Smooth muscle cell of the brain vasculature (primary cell): ENCODE results near the gene BHLHA9.
"Not testable (repeated sequence)": the region's sequence is repeated elsewhere in the genome, so short reads cannot be mapped to it uniquely, and the experiment has no call there.

Experiments used
- DNase-seq: peaks from one replicate; pipeline ENCODE4 v3.0.0-alpha.2; 2012; ENCODE audit warnings: low read depth, low spot score

The BHLHA9 gene

GRCh38 chr17:1270210-1271029 is at the start of gene BHLHA9:
TSS of gene BHLHA9 (plus strand) at chr17:1270444. CDS start at chr17:1270564, 120 bp downstream.
- no peak for DNase-seq

DNA sequence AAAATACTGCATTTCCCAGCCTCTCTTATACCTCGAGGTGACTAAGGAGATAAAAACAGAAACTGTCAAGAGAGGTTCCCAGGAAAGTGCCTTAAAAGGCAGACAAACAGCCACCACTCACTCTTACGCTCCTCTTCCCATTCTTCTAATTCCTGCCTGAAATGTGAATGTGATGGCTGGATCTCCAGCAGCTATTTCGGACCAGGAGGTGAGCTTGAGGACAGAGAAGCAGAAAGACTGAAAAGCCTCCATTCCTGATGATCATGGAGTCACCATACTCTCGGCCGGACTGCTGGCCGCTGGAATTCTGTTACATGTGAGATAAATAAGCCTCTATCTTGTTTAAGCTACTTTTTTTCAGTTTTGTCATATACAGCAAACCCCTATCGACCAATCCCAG is 49.0 kb upstream of the BHLHA9 start:
- no peak for DNase-seq

DNA sequence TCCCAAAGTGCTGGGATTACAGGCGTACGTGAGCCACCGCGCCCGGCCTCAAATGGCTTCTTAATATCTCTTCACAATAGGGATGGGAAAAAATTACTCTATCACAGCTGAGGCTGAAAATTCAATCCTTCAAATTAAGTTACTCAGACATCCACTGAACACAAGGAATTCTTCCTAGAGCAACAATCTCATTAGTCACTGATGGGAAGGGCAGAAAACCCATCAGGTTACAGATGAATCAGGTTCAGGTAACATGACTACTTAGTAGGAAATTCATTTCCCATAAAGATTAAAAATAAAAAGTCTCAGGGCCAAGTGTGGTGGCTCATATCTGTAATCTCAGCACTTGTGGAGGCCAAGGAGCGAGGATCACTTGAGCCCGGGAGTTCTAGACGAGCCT is 47.9 kb upstream of the BHLHA9 start:
- DNase-seq, result no peak

- DNase-seq, result no peak
Measured at GRCh38 chr17:1223662-1224061, 46.6 kb upstream of the BHLHA9 start.

DNA sequence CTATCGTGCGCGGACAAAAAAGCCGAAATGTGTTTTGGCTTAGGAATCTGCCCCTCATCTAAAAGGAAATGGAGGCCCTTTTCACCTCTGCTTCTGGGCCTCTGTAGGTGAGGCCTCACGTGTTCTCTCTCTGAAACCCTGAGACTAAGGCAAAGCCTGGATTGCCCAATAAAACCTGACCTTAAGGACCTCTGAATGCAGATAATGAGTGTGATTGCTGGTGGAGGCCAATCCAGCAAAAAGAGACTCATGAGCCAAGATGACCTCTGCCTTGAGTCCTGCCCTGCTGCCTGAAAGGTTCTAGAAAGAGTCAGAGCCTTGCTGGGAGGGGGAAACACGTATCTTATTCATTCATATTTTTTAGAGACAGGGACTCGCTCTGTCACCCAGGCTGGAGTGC is 45.9 kb upstream of the BHLHA9 start:
- DNase-seq, result no peak

DNA sequence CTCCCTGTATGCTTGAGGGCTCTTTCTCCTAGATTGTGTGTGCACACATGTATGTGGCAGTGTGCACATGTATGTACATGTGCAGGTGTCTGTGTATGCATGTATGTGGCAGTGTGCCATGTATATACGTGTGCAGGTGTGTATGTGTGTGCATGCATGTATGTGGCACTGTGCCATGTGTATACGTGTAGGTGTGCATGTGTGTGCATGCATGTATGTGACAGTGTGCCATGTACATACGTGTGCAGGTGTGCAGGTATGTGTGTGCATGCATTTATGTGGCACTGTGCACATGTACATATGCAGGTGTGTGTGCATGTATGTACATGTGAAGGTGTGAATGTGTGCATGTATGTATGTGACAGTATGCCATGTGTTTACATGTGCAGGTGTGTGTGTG is 43.9 kb upstream of the BHLHA9 start:
- DNase-seq, result no peak

DNA sequence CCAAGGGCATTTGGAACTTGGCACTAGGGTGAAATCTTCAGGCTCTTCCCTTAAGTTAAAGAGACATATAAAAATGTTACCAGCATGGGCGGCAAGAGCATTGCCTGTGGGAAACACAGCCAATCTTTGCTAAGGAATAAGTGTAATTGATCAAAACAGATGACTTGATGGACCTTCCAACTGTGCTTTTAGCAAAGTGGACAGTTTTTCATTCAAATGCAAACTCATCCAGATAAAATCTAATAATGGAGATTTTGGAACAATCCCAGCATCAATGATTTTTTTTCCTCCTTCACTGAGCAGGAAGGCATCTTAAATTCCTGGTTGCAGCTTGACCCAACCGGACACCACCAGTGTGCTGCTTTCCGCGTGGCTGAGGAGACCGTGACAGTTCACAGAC is 42.9 kb upstream of the BHLHA9 start:
- DNase-seq, result no peak

DNA sequence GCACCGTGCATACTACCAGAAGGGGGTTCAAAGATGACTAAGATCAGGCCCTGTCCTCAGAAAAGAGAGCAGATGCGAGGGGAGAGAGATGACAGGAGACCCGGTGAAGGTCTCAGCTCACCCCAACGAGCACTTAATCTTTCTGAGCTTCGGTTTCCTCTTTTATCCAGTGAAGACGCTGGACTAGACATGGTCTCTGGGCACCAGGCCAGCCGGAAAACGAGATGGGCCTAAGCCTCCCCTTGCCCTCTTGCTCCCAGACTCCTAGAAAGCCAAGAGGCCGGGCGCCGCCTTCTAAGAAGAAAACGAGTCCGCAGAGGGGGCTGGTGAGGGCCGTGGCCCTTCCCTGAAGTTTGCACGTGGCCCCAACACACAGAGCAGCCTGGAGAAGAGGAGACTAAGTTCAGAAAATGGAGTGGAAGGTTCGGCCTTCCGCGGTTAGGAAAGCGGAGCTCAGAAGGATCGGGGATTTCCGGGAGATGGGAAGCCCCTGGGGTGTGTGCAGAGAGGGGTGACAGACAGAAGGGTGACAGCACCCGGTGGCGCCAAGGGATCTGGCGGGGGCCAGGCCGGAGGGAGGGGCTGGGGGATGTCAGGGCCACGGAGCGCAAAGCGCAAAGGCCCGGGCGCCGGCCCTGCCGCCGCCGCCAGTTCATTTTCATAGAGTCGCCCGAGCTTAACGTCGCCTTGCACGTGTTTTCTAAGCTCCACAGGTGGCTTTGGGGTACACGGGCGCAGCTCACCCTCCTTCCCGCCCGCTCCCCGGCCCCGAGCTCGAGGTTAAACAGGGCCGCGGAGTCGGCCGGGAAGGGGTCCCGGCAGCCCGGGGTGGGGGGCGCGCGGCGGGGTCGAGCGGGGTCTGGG is 42.1 kb upstream of the BHLHA9 start:
- no peak for DNase-seq

- DNase-seq, result no peak
Measured at GRCh38 chr17:1228781-1229348, 41.4 kb upstream of the BHLHA9 start.

- no peak for DNase-seq
Measured at GRCh38 chr17:1229349-1229899, 40.8 kb upstream of the BHLHA9 start.

DNA sequence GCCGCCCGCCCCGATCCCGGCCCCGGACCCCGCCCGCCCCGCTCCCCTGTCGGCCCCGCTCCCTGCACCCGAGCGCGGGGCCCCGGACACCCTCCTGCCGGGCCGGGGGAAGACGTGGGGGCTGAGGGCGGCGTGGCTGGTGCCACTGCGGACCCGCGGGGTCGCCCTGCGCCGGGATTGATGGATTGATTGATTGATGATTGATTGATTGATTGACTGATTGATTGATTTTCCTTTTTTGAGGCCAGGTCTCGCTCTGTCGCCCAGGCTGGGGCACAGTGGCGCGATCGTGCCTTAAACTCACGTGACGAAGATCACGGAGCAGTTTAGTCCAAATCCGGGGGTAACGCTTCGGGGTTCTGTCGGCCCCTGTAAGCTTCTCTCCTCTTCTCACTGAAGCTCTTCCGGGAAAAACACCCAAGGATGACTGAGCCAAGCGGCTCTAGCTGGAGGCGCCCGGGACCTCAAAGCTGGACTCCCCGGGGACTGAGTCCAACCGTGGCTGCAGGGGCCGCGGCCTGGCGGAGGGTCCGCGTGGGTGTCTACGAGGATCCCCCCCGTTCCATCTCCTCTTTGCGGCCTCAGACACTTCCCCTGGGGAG is 40.2 kb upstream of the BHLHA9 start:
- DNase-seq, result no peak

DNA sequence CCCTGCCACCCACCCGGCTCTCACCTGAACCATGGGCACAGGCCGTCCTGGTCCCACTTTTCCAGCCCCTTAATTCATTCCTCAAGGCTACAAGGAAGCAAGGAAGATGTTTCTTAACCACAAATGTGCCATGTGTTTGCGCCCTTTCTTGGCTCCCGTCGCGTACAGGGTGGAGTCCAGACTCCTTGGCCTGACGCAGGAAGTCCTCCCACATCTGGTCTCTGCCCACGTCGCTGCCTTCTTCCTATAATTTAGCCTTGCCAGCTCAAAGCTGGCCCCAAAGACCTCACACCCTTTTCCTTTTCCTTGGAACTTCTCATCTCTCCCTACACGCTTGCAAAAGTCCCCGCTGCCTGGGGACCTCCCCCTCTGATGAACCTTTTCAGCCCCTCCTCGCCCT is 38.8 kb upstream of the BHLHA9 start:
- no peak for DNase-seq

GRCh38 chr17:1232331-1232730 is 37.9 kb upstream of the BHLHA9 start:
- DNase-seq, result no peak

DNA sequence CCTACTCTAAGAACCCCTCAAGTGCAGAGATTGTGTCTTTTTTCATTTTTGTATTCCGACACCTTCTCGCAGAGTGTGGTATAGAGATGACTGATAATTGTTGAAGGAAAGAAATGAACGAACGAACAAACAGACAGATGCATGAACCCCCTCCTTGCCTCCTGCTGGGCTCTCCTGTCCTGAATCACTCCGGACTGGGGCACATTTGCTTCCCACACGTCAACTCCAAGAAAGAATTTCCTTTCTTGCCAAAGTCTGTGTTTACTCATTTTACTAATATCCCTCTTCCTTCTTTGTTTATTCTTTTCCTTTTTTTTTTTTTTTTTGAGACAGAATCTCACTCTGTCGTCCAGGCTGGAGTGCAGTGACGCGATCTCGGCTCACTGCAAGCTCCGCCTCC is 37.5 kb upstream of the BHLHA9 start:
- no peak for DNase-seq

DNA sequence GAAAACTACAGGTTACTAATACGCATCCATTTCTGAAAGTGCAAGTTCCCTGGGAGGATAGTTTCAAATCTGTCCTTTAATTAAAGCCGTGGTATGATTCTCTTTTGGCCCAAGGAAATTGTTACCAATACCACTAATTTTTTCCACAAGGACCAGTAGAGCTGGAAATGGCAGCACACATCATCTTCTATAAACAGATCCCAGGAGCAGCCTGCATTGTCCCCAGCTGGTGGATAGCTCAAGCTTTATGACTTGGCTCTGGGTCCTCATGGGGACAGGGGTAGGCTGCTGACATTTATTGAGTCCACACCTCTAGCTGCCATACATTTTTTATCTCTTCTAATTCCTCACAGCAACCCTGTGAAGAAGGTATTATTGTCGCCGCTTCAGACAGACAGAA is 35.8 kb upstream of the BHLHA9 start:
- no peak for DNase-seq

- no peak for DNase-seq
Measured at GRCh38 chr17:1237471-1237870, 32.8 kb upstream of the BHLHA9 start.

GRCh38 chr17:1239210-1239609 is 31.0 kb upstream of the BHLHA9 start:
- DNase-seq, result no peak

GRCh38 chr17:1240426-1240825 is 29.8 kb upstream of the BHLHA9 start:
- DNase-seq, result not testable (repeated sequence)

GRCh38 chr17:1241929-1242328 is 28.3 kb upstream of the BHLHA9 start:
- no peak for DNase-seq

- no peak for DNase-seq
Measured at GRCh38 chr17:1244606-1245012, 25.6 kb upstream of the BHLHA9 start.

DNA sequence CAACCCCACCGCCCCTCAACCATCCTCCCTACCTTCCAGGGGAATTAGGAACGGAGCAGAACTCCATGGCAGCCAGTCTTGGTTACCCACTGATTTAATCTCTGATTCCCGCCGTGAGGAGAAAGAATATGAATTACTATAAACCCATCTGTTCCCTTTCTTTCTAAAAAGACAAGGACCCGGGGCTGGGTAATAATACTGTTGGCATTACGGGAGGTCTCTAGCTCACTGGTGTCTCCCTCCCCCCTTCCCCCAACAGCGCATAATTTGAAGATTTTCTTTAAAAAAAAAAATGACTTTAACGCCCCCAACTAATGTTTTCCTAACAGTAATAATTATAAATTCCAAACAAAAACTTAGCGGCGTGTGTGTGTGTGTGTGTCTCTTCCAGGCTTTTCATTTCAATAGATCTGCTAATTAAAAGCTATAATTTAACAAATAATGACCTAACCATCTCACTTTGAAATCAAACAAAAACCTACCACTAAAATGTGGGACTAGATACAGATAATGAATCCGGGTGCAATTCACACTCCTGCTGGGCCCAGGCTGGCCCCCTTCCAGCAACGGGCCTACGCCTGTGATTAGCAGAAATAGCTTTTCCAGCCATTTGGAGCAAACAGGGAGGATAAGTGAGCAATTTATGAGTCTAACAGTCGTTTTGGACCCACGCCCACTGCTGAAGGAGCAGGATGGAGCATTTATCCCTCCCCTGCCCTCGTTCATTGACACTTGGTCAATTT is 18.2 kb upstream of the BHLHA9 start:
- DNase-seq, result no peak
